Stromal cell of bone marrow (primary cell): ENCODE measurements around the gene ATP6V1A.

Source experiments
- DNase-seq: peaks from one replicate; pipeline ENCODE4 v3.0.0-alpha.2; 2012; ENCODE audit warnings: low read depth

Gene ATP6V1A

DNA sequence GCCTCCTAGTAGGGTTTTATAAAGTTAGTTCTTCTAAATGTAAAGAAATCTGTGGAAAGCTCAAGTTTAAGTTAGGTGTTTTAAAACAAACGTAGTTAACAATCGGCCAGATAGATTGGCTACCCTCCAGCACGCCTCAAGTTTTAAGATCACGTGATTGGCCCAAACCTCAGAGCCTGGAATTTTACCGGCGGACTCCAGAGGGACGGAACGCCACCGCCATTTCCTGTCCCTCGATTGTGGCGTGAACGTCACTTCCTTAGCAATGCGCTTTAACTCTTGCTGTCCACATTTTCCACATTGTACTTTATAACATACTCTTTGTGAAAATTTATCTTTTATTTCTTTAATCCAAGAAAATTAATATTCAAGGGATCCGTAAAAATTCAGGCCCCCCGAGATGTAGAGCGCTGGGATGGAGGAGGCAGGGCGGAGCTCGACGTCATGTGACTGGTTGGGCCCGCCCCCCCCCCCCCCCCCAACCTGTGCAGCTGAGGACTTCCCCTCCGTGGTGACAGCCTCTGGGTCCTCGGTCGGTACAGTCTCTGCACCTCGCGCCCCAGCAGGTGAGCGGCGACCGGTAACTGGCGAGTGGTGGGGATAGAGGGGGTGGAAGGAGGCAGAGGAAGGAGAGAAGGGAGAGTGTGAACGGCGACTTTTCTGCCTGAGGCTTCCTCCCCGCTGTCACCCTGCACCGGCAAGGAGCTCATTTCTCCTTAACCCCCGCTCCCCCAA lies at the start of gene ATP6V1A:
ATP6V1A (plus strand) TSS at position 488 of the 735 bp plus-strand sequence. CDS start 31,719 bp downstream, outside the sequence.
- peak; percentile 89 for DNase-seq

GRCh38 chr3:113697500-113698090 lies 49.2 kb upstream of the ATP6V1A start:
- no peak for DNase-seq

DNA sequence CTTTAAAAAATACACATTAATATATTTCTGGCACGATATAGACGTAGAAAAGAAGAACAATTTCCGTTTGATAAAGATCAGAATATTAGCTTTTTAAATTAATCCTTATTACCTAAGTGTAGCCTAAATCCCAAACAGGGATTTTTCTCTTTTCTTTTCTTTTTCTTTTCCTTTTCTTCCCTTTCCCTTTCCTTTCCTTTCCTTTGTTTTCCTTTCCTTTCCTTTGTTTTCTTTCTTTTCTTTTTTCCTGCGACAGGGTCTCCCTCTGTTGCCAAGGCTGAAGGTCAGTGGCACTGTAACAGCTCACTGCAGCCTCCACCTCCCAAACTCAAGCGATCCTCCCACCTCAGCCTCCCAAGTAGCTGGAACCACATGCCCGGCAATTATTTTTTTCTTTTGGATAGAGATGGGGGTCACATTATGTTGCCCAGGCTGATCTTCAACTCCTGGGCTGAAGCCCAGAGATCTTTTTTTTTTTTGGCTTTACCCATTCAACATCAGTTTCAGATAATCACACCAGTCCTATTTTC lies 48.6 kb upstream of the ATP6V1A start:
- DNase-seq = no peak

- no peak for DNase-seq
These were observed 47.9 kb upstream of the ATP6V1A start for GRCh38 chr3:113698956-113699355.

- DNase-seq = no peak
These were observed 39.0 kb upstream of the ATP6V1A start for GRCh38 chr3:113707835-113708234.

DNA sequence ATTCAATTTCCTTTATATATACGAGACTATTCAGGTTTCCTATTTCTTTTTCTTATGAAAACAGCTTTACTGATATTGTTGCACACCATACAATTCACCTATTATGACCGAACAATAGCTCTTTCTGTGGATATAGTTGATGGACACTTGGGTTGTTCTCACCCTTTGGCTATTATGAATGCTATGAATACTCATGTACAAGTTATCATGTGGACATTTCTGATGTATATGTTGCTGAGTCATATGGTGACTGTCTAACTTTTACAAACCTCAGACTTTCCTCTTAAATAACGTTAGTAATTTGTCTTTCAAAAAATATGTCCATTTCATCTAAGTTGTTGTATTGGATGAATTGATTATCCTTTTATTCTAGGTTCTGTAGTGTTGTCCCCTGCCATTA lies 34.7 kb upstream of the ATP6V1A start:
- no peak for DNase-seq

- no peak for DNase-seq
These were observed 32.1 kb upstream of the ATP6V1A start for GRCh38 chr3:113714702-113715101.

GRCh38 chr3:113717308-113717707 lies 29.5 kb upstream of the ATP6V1A start:
- DNase-seq = no peak

DNA sequence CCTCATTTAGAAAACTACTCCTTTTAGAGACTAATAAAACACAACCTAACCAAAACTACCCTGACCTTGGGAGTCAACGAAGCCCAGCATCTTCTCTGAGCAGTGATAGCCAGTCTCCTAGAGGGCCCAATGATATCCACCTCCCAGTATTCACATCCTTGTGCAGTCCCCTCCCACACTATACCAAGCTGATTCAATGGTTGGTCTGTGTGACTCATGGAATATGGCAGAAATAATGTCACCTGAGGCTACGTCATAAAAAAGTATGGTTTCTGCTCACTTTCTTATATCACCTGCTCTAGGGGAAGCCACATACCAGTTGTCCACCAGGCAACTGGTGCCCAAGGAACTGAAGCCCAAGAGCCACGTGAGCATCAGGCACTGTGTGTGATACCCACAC lies 29.0 kb upstream of the ATP6V1A start:
- no peak for DNase-seq

DNA sequence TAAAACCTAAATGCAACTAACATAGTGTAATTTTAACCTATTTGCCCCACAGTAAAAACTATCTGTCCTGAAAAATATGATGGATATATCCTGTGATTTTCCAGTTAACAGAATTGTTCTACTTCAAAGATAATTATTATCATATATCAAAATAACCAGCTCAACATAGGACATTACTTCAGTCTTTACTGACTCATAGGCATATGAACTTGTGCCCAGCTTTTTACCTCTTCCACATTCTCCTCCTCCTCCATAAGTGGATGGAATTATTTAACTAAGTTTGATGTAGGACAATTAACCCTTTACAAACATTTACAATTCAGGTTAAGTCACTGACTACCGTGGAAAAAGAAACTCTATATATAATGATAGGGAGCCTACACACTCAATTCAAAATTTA lies 27.5 kb upstream of the ATP6V1A start:
- DNase-seq = no peak

DNA sequence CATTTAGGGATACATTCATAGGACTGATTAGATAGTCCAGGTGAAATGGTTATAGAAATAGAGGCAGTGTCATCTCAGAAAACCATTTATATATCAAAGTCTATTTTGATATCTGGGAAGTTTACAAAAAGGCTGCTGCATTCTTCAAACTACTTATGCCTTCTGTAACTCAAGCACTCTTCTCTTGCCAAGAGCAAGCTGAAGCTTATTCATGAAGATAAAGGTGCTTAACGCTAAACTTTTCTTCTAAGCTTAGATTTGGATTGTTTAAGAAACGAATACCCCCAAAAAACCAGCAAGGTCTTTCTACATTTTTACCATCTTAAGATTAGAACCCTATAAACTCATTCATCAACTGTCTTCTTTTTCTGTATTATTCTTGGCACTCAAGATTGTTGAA lies 27.1 kb upstream of the ATP6V1A start:
- DNase-seq = no peak

DNA sequence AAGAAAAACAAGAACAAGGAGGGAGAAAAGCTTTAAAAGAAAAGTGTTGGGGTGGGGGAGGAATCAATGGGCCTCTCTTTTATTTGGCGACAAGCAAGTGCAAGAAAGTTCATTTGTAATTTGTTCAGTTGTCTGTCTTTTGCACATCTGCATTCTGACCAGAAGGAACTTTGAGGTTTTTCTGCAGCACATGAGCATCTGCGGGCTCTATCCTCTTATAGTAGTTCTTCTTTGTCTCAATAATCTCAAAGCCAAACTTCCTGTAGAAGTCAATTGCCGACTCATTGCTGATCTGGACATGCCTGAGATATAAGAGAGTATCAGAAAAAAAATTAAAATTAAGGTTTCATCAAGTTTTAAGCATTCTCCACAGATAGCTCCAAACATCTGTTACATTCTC lies 25.2 kb upstream of the ATP6V1A start:
- no peak for DNase-seq

- no peak for DNase-seq
These were observed 18.2 kb upstream of the ATP6V1A start for GRCh38 chr3:113728661-113729060.

DNA sequence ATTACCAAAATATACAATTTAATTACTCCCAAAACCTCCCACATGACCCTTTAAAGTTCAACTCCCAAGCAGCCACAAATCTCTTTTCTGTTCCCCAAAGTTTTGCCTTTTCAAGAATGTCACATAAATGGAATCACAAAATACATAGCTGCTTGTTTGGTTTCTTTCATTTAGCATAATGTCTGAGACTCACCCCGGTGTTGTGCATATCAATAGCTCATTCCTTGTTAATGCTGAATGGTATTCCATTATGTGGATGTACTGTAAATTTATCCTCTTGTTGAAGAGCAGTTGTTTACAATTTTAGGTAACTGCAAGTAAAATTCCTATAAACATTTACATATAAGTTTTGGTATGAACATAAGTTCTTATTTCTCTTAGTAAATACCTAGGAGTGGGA lies 16.3 kb upstream of the ATP6V1A start:
- no peak for DNase-seq

- no peak for DNase-seq
These were observed 15.1 kb upstream of the ATP6V1A start for GRCh38 chr3:113731694-113732093.

GRCh38 chr3:113736548-113737089 lies 10.2 kb upstream of the ATP6V1A start:
- no peak for DNase-seq

DNA sequence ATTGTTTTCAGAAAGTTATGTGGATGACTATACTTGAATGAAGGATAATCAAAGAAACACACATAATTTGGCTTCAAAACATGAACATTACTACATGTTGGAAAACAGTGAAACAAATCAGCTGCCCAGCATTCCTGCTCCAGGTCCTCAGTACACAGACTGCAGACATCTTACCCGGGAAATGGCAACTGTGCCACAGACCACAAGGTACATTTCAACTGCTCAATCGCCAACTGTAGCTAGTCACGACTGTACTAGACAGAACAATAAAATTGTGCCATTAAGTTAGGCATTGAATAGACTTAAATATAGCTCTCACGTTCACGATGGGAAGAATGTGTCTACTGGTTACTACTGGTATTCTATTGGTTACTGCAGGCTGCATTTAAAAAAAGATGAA lies 5.7 kb upstream of the ATP6V1A start:
- DNase-seq = no peak

- no peak for DNase-seq
These were observed 5.2 kb upstream of the ATP6V1A start for GRCh38 chr3:113741620-113742019.

- DNase-seq = no peak
These were observed 3.7 kb upstream of the ATP6V1A start for GRCh38 chr3:113743006-113743630.

- peak; percentile 94 for DNase-seq
These were observed 1.7 kb upstream of the ATP6V1A start for GRCh38 chr3:113744941-113745755.

DNA sequence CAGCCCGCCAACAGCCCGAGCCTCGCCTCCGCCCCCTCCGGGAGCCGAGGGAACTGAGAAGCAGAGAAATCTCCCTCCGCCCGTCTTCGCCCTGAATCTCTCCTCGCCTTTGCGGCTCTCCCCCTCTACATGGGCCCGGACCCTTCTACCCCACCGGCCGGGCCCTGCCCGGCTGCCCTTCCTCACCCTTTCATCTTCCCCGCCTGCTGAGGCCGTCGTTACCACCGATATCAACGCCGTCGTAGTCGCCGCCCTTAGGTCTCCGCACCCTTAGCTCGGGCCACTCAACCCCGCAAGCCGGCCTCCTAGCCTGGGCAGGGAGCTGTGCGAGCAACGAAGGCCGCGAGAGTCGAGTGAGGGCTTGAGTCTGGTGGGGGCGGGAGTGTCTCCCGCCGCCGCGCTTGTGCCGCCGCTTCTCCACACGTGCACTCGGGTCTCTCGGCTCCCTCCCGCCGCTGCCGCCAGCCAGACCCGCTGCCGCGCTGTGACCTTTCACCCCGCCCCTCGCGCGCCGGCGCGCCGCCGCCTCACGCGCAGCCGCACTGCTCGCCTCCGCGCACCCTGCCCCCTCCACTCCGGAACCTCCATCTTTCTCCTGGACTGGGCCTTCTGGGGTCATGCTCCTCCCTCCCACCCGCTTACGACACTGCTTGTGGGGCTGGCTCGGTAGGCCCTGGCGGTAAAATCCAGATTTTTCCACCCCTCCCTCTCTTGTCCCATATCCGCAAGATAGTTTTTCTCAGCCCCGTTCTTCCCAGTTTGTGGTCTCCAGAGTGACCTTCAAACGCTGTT lies 883 bp upstream of the ATP6V1A start, which contains the start of gene NAA50:
NAA50 (minus strand) TSS at position 494 of the 792 bp plus-strand sequence; CDS start at position 194, 300 bp downstream.
- DNase-seq = peak; percentile 90
